Stimulated activated memory B cell treated with anti-CD40 and anti-IgM and Interleukin-4, amounts not matched to agents 10 μg/mL and 1 μg/mL and 100 μg/mL, for 72 hours (primary cell): ENCODE measurements around the gene SULT1C4.

ENCODE experiments used
- ATAC-seq: fragments of 150-1000 bp; cut with Tn5 transposase; 2 replicates; pipeline ENCODE4 v1.10.0; 2021
- H3K27ac Mint-ChIP-seq: one replicate; pipeline ENCODE4 v1.8.0; 2022; ENCODE audit warnings: mild to moderate bottlenecking, mixed read lengths
- H3K27me3 Mint-ChIP-seq: one replicate; pipeline ENCODE4 v1.8.0; 2022; ENCODE audit warnings: mixed read lengths
- H3K36me3 Mint-ChIP-seq: one replicate; pipeline ENCODE4 v1.8.0; 2022; ENCODE audit warnings: mixed read lengths
- H3K4me1 Mint-ChIP-seq: one replicate; pipeline ENCODE4 v1.8.0; 2022; ENCODE audit warnings: mixed read lengths
- H3K4me3 Mint-ChIP-seq: one replicate; pipeline ENCODE4 v1.8.0; 2022; ENCODE audit warnings: mild to moderate bottlenecking, moderate library complexity, mixed read lengths
- H3K9me3 Mint-ChIP-seq: one replicate; pipeline ENCODE4 v1.8.0; 2022; ENCODE audit warnings: mixed read lengths

SULT1C4 gene

DNA sequence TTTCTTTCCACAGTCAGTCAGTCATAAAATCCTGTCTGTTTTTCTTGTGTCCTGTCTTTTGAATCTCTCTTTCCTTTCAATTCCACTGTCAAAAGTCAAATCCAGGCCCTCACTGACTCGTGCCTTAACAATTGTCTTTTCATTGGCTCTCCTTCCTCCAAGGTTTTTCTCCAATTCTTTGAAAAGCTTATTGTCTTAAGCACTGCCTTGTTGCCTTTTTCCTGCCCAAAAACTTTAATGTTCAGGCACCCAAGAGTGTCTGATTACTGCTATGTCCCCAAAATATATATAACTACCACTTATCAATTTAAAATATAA, 13.9 kb upstream of the SULT1C4 start:
- no peaks in the 10 kb centered on the region for H3K9me3 Mint-ChIP-seq

DNA sequence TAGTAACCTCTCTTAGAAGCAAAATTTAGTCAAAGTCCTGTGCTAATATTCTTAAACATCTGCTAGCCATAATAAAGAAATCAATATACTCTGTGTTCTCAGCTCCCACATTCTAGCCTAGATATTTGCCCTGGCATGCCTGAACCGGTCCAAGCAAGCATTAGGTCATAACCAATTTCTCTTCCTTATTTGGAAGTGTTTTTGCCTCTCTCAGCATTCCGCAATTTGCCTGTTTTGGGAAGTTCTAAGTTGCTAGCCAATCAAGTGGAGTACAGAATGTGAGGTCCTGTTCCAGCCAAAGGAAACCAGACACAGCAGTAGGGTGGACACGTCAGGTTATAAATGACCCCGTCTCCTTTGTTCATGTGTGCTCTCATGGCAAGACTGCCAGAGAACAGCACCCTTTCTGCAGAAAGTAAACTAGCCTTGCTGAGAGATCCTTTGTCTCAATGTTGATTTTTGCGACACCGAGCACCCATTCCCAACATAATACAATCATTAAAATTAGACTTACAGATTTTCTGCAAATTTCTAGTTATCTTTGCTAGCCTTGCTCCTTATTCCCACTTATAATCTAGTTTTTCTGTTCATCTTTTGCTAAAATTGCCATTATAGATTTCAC, 13.0 kb upstream of the SULT1C4 start:
- Mint-ChIP-seq H3K27me3 (peaks cover 44% of the 10 kb centered on the region), H3K36me3 (no peaks in the 10 kb centered on the region), H3K4me1 (peaks cover 13% of the 10 kb centered on the region), H3K9me3 (no peaks in the 10 kb centered on the region), H3K27ac (no peak overlapping the region), H3K4me3 (no peak overlapping the region)
- ATAC-seq: no peak

More for the DNA sequence above, 13.9 kb upstream of the SULT1C4 start:
- Mint-ChIP-seq H3K4me3 (no peak overlapping the region), H3K27ac (peak overlapping the region; percentile 56), H3K27me3 (peaks cover 50% of the 10 kb centered on the region), H3K36me3 (no peaks in the 10 kb centered on the region), H3K4me1 (peaks cover 13% of the 10 kb centered on the region)
- no peak for ATAC-seq

DNA sequence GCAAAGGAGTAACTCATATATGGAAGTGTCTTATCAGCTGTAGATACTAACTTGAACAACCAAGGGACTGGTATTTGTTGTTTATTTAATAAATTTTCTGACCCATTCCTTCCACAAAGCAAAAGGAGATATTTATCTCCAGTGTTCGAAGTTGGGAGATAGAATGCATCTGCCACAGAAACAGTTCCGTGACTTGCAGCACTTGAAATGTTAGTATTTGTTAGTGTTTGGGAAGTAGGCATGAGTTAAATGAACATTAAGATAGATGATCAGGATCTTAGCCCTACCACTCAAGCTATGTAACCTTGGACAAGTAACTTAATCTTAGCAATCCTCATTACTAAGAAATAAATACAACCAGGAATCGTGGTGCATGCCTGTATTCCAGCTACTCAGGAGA, 12.1 kb upstream of the SULT1C4 start:
- no peaks in the 10 kb centered on the region for H3K36me3 Mint-ChIP-seq
- H3K27ac Mint-ChIP-seq: no peak overlapping the region
- H3K27me3 Mint-ChIP-seq: peaks cover 36% of the 10 kb centered on the region
- no peaks in the 10 kb centered on the region for H3K9me3 Mint-ChIP-seq
- ATAC-seq: no peak
- peaks cover 13% of the 10 kb centered on the region for H3K4me1 Mint-ChIP-seq
- no peak overlapping the region for H3K4me3 Mint-ChIP-seq

DNA sequence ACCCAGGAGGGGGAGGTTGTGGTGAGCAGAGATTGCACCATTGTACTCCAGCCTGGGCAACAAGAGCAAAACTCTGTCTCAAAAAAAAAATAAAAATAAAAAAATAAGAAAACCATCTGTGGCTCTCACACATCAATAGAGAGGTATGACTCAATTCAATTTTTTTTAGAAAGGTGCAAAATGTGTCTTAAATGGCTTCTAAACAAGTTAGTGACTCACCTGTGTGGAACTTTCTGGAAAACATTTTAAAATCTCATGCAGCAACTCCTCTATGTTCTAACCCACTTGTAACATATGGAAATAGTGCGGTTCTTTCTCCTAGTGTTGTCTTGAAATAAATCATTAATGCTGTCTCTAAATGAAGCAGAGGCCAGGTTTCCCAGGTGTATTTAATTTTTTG, 10.7 kb upstream of the SULT1C4 start:
- Mint-ChIP-seq H3K27ac (no peak overlapping the region), H3K4me3 (no peak overlapping the region), H3K36me3 (no peaks in the 10 kb centered on the region), H3K4me1 (peaks cover 13% of the 10 kb centered on the region), H3K9me3 (no peaks in the 10 kb centered on the region), H3K27me3 (peaks cover 22% of the 10 kb centered on the region)
- no peak for ATAC-seq

DNA sequence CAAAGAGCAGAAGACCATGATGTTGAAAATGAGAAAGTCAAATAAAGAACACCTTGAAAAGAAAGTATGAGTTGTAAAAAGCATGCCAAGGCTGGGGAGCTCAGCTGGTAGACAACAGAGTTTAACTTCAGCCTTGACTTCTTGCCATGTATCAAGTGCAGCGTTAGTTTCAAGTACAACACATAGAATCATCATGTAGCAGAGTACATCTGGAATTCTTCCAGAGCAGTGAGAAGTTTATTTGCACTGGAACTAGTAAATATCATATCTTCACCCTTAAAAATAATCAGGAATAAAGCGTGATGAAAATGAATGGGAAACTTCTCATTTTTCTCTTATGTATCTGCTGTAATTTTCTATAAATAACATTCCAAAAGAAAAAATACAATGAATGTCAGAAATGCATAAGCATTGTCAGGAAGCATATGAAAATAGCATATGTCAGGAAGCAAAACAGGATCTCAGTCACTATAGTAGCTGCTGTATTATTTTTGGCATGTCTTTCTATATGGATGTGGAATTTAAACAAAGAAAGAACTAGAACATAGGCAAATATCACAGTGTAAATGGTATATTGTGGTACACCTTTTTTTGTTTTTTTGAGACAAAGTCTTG, 10.1 kb upstream of the SULT1C4 start:
- Mint-ChIP-seq H3K27me3 (peaks cover 21% of the 10 kb centered on the region), H3K4me1 (peaks cover 13% of the 10 kb centered on the region), H3K36me3 (no peaks in the 10 kb centered on the region), H3K4me3 (no peak overlapping the region), H3K9me3 (no peaks in the 10 kb centered on the region), H3K27ac (no peak overlapping the region)
- no peak for ATAC-seq

DNA sequence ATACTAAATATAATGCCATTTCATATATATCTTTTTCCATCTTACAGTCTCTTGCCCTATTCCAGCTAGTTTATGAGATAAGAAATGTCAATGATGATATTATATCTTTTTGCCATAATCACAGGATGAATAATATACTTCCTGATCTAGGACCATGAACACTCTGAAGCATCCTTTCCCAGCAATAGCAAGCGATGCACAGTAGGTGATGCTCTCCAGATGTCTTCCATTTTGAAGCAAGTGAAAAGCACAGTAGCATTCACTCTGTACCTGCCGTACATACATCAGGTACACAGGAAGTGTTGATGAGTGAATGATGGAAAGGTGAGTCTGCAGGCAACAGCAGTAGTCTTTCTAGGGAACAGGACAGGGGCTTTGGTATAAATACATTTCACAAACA, 8.6 kb upstream of the SULT1C4 start:
- Mint-ChIP-seq H3K27me3 (peaks cover 21% of the 10 kb centered on the region), H3K27ac (no peak overlapping the region), H3K4me3 (no peak overlapping the region), H3K4me1 (peaks cover under 1% of the 10 kb centered on the region), H3K36me3 (no peaks in the 10 kb centered on the region), H3K9me3 (no peaks in the 10 kb centered on the region)
- no peak for ATAC-seq

DNA sequence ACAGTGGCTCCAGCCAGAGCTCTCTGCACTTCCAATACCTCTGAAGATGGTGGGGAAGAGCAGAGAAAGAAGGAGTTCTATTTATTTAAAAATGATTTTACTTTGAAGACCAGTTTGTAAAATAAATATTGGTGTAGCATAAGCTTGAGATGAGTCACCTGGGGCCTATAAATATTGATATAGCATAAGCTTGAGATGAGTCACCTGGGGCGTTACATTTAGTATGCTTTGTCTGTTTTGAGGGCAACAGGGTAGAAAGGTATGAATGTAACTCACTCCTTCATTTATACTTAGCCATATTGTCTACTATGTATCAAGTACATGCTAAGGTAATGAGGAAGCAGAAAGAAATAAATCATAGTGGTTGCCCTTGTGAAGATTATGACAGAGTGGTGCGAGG, 7.7 kb upstream of the SULT1C4 start:
- no peaks in the 10 kb centered on the region for H3K4me1 Mint-ChIP-seq
- H3K9me3 Mint-ChIP-seq: no peaks in the 10 kb centered on the region
- ATAC-seq: no peak
- no peaks in the 10 kb centered on the region for H3K36me3 Mint-ChIP-seq
- H3K4me3 Mint-ChIP-seq: no peak overlapping the region
- no peak overlapping the region for H3K27ac Mint-ChIP-seq
- H3K27me3 Mint-ChIP-seq: peaks cover 23% of the 10 kb centered on the region

DNA sequence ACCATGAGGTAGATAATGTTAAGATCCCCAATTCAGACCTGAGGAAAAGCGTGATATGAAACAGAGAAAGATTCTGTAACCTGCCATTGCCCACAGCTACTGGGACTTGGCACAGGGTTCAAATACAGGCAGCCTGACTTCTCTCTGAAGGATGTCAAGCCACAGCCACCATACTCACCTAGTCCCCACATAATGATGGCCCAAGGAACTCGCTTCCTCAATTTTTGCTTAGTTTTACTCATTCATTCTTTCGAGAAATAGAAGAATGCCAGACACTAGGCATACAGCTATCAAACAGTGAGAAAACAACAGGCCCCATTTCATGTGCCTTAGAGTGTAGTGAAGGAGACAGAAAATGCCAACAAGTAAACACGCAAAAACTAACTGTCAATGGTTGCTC, 980 bp upstream of the SULT1C4 start:
- Mint-ChIP-seq H3K27me3 (peaks cover 33% of the 10 kb centered on the region), H3K9me3 (no peaks in the 10 kb centered on the region), H3K4me3 (no peak overlapping the region), H3K4me1 (peaks cover 6% of the 10 kb centered on the region), H3K36me3 (no peaks in the 10 kb centered on the region), H3K27ac (no peak overlapping the region)
- ATAC-seq: no peak

DNA sequence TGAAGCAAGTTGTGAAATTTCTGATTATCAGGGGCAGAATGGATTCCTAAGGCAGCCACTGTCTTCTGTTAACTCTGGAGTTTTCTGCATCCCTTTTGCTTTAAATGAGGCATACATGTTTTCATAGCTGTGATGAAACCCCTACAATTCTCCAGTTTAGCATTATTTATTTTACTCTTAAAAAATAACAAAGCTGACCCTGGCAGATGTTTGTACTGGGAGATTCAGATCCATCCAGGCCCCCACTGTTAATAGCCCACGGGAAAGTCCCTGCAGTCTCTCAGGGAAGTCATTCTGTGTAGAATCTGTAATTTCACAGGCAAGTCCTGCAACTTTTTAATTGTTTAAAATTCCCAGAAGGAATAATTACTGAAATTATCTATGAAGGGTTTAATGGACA, 353 bp upstream of the SULT1C4 start:
- Mint-ChIP-seq H3K4me3 (no peak overlapping the region), H3K27me3 (peaks cover 33% of the 10 kb centered on the region), H3K4me1 (peaks cover 6% of the 10 kb centered on the region), H3K36me3 (no peaks in the 10 kb centered on the region), H3K9me3 (no peaks in the 10 kb centered on the region), H3K27ac (no peak overlapping the region)
- no peak for ATAC-seq

DNA sequence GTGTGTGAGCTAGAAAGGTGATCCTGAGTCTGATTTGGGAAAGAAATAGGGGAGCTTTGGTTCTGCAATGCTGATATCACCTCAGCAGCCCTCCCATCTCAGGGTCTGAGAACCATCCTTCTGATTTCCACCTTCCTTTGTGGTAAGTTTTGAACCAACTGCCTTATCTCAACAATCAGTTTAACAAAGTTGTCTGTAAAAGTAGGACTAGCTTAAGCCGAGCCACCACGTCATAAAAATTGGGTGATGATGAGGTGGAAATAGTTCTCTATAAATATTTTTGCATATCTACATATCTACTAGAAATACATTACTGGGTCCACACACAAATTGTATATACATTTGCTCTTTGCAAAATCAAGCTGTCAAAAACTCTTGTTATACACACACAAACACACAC, 1.1 kb downstream of the SULT1C4 start:
- Mint-ChIP-seq H3K36me3 (no peaks in the 10 kb centered on the region), H3K27me3 (peaks cover 33% of the 10 kb centered on the region), H3K4me3 (no peak overlapping the region), H3K27ac (no peak overlapping the region), H3K4me1 (peaks cover 6% of the 10 kb centered on the region), H3K9me3 (no peaks in the 10 kb centered on the region)
- ATAC-seq: no peak

DNA sequence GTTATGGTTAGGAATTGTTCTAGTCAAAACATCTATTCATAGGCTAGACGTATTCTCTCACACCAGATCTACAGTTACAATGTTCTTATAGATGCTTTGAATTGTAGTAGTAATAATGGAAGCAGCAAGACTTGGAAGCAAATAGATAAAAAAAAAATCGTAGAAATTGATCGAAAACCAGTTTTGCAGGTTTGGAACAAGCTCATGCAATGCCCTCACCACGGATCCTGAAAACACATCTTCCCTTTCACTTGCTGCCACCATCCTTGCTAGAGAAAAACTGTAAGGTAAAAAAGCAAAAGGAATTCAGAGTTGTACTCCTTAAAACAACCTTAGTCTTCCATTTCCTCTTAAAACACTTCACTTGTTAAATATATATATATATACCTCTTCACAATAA, 4.4 kb downstream of the SULT1C4 start:
- no peak for ATAC-seq
- peaks cover 9% of the 10 kb centered on the region for H3K27me3 Mint-ChIP-seq
- H3K9me3 Mint-ChIP-seq: no peaks in the 10 kb centered on the region
- H3K4me1 Mint-ChIP-seq: peaks cover 6% of the 10 kb centered on the region
- no peaks in the 10 kb centered on the region for H3K36me3 Mint-ChIP-seq
- H3K4me3 Mint-ChIP-seq: no peak overlapping the region
- no peak overlapping the region for H3K27ac Mint-ChIP-seq

DNA sequence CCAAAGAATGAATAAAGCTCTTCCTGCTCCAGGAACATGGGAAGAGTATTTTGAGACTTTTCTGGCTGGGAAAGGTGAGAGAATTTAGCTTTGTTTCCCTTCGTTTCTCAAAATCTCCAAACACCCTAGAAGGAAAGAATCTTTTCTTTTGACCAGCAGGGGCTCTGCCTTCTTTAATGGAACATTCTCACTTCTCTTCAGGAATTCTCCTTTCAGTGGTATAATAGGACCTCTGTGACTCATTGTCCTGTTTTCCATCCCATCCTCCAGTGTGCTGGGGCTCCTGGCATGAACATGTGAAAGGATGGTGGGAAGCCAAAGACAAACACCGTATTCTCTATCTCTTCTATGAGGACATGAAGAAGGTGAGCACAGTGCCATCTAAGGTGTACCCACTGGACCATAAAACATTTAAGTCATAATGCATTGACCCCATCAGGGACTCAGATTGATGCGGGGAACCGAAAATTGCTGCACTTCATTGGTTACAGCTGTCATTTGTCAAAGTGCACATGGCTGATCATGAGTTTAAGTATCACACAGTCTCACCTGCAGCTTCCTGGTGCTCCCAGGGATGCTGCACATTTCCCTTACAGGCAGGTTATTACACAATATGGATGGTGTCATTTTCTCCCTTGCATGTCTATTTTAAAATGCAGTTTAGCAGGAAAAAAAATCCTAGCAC, 5.5 kb downstream of the SULT1C4 start:
- Mint-ChIP-seq H3K4me3 (no peak overlapping the region), H3K4me1 (peaks cover 3% of the 10 kb centered on the region), H3K27me3 (peaks cover 6% of the 10 kb centered on the region), H3K27ac (no peak overlapping the region), H3K36me3 (no peaks in the 10 kb centered on the region), H3K9me3 (no peaks in the 10 kb centered on the region)
- peak; percentile 37 for ATAC-seq

DNA sequence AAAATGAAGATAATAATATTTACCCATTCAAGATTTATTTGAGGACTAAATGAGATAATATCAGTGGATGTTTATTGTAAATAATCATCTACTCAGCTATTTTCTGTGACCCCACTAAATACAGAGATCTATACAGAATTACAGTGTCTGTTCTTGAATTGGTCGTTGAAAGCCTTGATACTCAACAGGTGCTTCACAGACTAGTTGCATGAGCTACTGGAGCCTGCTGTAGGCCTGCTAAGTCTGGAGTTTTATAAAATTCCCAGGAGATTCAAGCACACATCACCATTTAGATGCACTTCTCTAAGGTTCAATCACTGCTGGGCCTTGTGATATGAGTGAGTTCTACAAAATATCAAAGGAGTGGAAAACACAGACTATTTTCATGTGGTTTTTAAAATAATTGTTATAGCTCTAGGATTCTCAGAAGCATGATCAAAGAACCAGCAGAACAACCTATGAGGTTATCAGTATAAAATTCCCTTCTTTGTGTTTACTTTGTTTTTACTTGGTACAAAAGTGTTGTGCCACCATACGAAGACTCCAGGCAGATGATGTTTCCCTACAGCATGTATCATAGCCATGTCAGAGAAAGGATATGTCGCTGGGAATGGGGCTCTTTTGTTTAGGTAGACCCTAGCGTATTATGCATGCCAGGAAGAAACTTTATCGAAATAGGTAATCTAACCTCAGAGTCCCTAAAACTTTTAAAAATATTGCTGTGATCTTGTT, 7.1 kb downstream of the SULT1C4 start:
- Mint-ChIP-seq H3K4me1 (no peaks in the 10 kb centered on the region), H3K27me3 (peaks cover 21% of the 10 kb centered on the region), H3K27ac (no peak overlapping the region), H3K9me3 (no peaks in the 10 kb centered on the region), H3K36me3 (no peaks in the 10 kb centered on the region), H3K4me3 (no peak overlapping the region)
- no peak for ATAC-seq

DNA sequence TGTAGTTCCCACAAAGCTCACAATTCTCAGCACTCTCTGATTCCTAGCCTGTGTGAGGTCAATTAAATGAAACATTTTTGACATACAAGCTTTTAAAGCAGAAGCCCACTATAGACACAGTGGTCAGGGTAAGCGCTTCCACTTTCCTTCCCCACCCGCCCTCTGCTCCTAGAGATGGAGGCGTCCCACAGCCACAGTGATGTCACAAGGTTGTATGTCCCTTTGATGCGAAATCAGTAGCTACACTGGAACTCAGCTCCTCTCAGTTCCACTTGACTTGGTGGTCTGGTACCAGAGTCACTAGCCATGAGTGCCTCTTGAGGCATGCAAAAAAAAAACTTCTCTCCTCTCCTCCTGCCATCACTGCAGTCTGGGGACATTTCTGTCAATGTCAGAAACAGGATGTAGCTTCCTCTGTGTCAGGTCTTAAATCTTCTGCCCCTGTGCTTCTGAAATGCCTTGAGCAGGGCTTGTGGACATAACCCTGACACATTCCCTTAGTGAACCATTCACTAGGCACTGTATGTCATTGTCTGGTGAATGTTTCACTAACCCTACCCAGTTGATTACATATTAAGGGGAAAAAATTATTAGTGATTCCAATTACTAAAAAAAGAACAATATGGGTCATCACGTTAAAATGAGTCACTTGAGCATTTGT, 7.8 kb downstream of the SULT1C4 start:
- Mint-ChIP-seq H3K27me3 (peaks cover 25% of the 10 kb centered on the region), H3K4me3 (no peak overlapping the region), H3K4me1 (no peaks in the 10 kb centered on the region), H3K27ac (no peak overlapping the region), H3K36me3 (no peaks in the 10 kb centered on the region), H3K9me3 (no peaks in the 10 kb centered on the region)
- peak; percentile 46 for ATAC-seq

DNA sequence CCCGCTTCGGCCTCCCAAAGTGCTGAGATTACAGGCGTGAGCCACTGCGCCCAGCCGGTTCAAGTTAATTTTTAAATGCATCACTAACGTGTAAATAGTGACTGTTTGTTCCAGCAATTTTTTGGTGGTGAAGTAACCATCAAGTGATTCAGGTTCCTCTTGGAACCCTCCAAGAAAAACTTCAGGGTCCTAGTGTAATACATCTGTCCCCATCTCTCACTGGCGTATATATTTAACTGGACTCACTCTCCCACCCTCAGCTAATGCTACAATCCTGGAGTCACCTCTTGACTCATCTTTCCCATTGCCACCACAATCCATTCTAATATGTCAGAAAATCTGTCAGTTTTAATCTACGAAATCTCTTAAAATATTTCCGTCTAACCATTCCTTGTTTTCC, 10.3 kb downstream of the SULT1C4 start:
- Mint-ChIP-seq H3K27me3 (peaks cover 25% of the 10 kb centered on the region), H3K36me3 (no peaks in the 10 kb centered on the region), H3K27ac (no peak overlapping the region), H3K9me3 (peaks cover 13% of the 10 kb centered on the region), H3K4me3 (no peak overlapping the region), H3K4me1 (no peaks in the 10 kb centered on the region)
- no peak for ATAC-seq
